PC-9 (cell line): ENCODE data around the gene CCAR1. TPM values are rescaled to one million over a fixed set of nuclear protein-coding genes. Genes with fewer than 3 reads are reported as not detected.
"Not testable (repeated sequence)": the region's sequence is repeated elsewhere in the genome, so short reads cannot be mapped to it uniquely, and the experiment has no call there.

Source experiments
- BruUV-seq: library from RNA; stranded (reverse); fragments of 400-500 nt; replicated peaks from 2 replicates; lab custom pipeline; 2021; lab: Mats Ljungman, UMichigan
- CTCF ChIA-PET: fragments of 300-600 bp; sonication (Branson Sonifier 250); formaldehyde crosslinking; loops from one replicate; lab custom pipeline; 2022; ENCODE audit warnings: antibody characterized with exemption; lab: Charles Lee
- POLR2A ChIA-PET: fragments of 300-600 bp; sonication (Branson Sonifier 250); formaldehyde crosslinking; loops from one replicate; lab custom pipeline; 2022; ENCODE audit warnings: antibody characterized with exemption; ENCODE audit not compliant: unreplicated experiment; lab: Charles Lee
- DNase-seq, 2 experiments: peaks; one replicate each; pipeline versions ENCODE4 v3.0.0 to v3.0.0-alpha.2; 2015 to 2022; ENCODE audit warnings: mixed read lengths in 1 of 2
- H2AFZ ChIP-seq: fragments of 200-600 bp; sonication (generic); 2 replicates; pipeline ENCODE4 v1.8.1; 2017; ENCODE audit warnings: antibody characterized with exemption
- H3F3A ChIP-seq: fragments of 200-600 bp; sonication (generic); 2 replicates; pipeline ENCODE4 v1.8.1; 2017; ENCODE audit warnings: antibody characterized with exemption, mild to moderate bottlenecking, low read depth; ENCODE audit not compliant: insufficient read depth
- H3K27ac ChIP-seq: fragments of 200-600 bp; sonication (generic); 2 replicates; pipeline ENCODE4 v1.6.1; 2016; ENCODE audit warnings: mixed run types
- H3K27me3 ChIP-seq: fragments of 200-600 bp; sonication (generic); 2 replicates; pipeline ENCODE4 v1.6.1; 2016; ENCODE audit warnings: low read depth, mixed run types; ENCODE audit not compliant: insufficient read depth
- H3K36me3 ChIP-seq: fragments of 200-600 bp; sonication (generic); 2 replicates; pipeline ENCODE4 v1.6.1; 2016; ENCODE audit warnings: low read depth, mixed run types
- H3K4me1 ChIP-seq: fragments of 200-600 bp; sonication (generic); replicated peaks from 2 replicates; pipeline ENCODE4 v1.6.1; 2016; ENCODE audit warnings: mixed run types; ENCODE audit not compliant: insufficient read depth
- H3K4me2 ChIP-seq: fragments of 200-600 bp; sonication (generic); 2 replicates; pipeline ENCODE4 v1.6.1; 2017; ENCODE audit warnings: mixed run types
- H3K4me3 ChIP-seq: fragments of 200-600 bp; sonication (generic); 2 replicates; pipeline ENCODE4 v1.6.1; 2016; ENCODE audit warnings: mixed run types
- H3K79me2 ChIP-seq: fragments of 200-600 bp; sonication (generic); 2 replicates; pipeline ENCODE4 v1.6.1; 2017; ENCODE audit warnings: low read depth, mixed run types
- H3K9me2 ChIP-seq: fragments of 200-600 bp; sonication (generic); 2 replicates; pipeline ENCODE4 v1.8.1; 2017; ENCODE audit warnings: mild to moderate bottlenecking; ENCODE audit not compliant: insufficient read depth
- H3K9me3 ChIP-seq: fragments of 200-600 bp; sonication (generic); 2 replicates; pipeline ENCODE4 v1.8.1; 2016; ENCODE audit warnings: low read depth; ENCODE audit not compliant: insufficient read depth
- H4K20me1 ChIP-seq: fragments of 200-600 bp; sonication (generic); 2 replicates; pipeline ENCODE4 v1.8.1; 2017; ENCODE audit not compliant: insufficient read depth
- EZH2 ChIP-seq: fragments of 200-600 bp; sonication (generic); IDR thresholded peaks from 2 replicates; pipeline ENCODE4 v1.8.0; 2017; ENCODE audit warnings: antibody characterized with exemption, low read depth
- intact Hi-C: fragments of 100-400 bp; cut with micrococcal nuclease; formaldehyde crosslinking; loops from one replicate; pipeline ENCODE4 v1.10.0; 2022; ENCODE audit not compliant: unreplicated experiment
- total RNA-seq: library from RNA; stranded (reverse); gene quantifications from 2 replicates; pipeline ENCODE4 v1.2.3, GENCODE V29; 2021
- TF ChIP-seq, protein P1 (sequence below): fragments of 200-600 bp; sonication (generic); conservative IDR thresholded peaks from 2 replicates; pipeline ENCODE4 v1.6.1; 2017; ENCODE audit warnings: mixed run types, antibody characterized with exemption, mild to moderate bottlenecking, moderate library complexity

The CCAR1 gene
- total RNA-seq, 1 experiment from 2014 or later: 98.3 TPM

DNA sequence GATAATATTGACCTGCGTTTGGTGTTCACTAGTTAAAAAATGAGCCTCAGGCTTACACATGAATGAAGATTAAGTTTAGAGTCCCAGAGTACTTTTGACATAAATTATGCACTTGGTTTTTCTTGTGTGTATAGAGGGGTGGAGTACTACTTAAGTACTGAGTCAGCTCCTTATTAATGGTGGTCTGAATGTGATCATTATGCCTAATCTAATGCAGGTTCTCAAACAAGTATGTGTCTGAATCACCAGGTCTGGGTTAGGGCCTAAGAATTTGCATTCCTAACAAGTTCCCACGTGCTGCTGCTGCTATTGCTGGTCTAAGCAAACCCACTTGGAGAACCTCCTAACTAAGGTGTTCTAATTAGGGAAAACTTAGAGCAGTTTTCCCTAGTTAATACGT lies 75.6 kb downstream of the CCAR1 start:
- no peaks in the 10 kb centered on the region for H3K36me3 ChIP-seq
- no peak overlapping the region for H3K4me3 ChIP-seq
- TF ChIP-seq, protein P1, sequence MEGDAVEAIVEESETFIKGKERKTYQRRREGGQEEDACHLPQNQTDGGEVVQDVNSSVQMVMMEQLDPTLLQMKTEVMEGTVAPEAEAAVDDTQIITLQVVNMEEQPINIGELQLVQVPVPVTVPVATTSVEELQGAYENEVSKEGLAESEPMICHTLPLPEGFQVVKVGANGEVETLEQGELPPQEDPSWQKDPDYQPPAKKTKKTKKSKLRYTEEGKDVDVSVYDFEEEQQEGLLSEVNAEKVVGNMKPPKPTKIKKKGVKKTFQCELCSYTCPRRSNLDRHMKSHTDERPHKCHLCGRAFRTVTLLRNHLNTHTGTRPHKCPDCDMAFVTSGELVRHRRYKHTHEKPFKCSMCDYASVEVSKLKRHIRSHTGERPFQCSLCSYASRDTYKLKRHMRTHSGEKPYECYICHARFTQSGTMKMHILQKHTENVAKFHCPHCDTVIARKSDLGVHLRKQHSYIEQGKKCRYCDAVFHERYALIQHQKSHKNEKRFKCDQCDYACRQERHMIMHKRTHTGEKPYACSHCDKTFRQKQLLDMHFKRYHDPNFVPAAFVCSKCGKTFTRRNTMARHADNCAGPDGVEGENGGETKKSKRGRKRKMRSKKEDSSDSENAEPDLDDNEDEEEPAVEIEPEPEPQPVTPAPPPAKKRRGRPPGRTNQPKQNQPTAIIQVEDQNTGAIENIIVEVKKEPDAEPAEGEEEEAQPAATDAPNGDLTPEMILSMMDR: no peak
- no peak for TF ChIP-seq EZH2
- POLR2A ChIA-PET: no interaction called here
- no TSS peak for BruUV-seq
- H4K20me1 ChIP-seq: no peaks in the 10 kb centered on the region
- CTCF ChIA-PET: no interaction called here
- no peak for DNase-seq
- no peak overlapping the region for H3K27ac ChIP-seq
- H3K4me2 ChIP-seq: no peak overlapping the region
- H3F3A ChIP-seq: no peaks in the 10 kb centered on the region; the same call in none of the 2 replicates
- H3K79me2 ChIP-seq: no peaks in the 10 kb centered on the region
- no peaks in the 10 kb centered on the region for H3K27me3 ChIP-seq
- no peaks in the 10 kb centered on the region for H3K9me3 ChIP-seq
- H2AFZ ChIP-seq: no peak overlapping the region
- H3K4me1 ChIP-seq: no peaks in the 10 kb centered on the region
- intact Hi-C loops: no loop called here
- no peaks in the 10 kb centered on the region for H3K9me2 ChIP-seq

DNA sequence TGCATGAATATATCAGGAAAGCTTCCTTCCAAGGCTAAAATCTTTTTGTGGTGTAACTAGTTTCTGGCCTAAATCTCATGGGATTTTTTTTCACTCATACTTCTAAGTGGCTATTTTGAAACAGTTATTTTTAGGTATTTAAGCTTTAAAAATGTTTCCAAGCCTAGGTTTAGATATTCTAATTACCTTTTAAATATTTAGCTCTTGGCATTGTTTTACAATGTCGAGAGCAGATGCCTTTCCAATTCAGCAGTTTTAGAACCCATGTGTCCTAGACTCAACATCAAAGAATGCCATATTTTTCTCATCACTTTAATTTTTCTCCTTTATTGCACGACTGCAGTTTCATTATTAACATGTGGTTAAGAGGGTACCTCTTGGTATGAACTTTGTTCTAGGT lies 79.2 kb downstream of the CCAR1 start:
- Histone ChIP-seq H3K27me3 (no peaks in the 10 kb centered on the region), H3K9me3 (no peaks in the 10 kb centered on the region), H3K36me3 (no peaks in the 10 kb centered on the region), H3K4me2 (no peak overlapping the region), H3K9me2 (no peaks in the 10 kb centered on the region), H2AFZ (no peak overlapping the region), H3K79me2 (no peaks in the 10 kb centered on the region), H3F3A (peaks cover 14% of the 10 kb centered on the region), H4K20me1 (no peaks in the 10 kb centered on the region), H3K4me1 (0 out of 2 replicates have a peak, but pooled peaks cover 4% of the 10 kb centered on the region), H3K4me3 (no peak overlapping the region), H3K27ac (no peak overlapping the region)
- no peak for TF ChIP-seq EZH2
- TF ChIP-seq, protein P1: no peak
- intact Hi-C loops: loop anchor here (10.0 kb wide), 1 partner anchor 605 kb away; no protein-coding TSS in a partner anchor
- BruUV-seq: no TSS peak
- CTCF ChIA-PET: interaction anchor here (0.6 kb wide), 1 partner anchor 10 kb away, joined by 7 read pairs; no protein-coding TSS in a partner anchor
- POLR2A ChIA-PET: interaction anchor here (0.7 kb wide), 1 partner anchor 248 kb away, joined by 3 read pairs; no protein-coding TSS in a partner anchor
- DNase-seq: no peak

DNA sequence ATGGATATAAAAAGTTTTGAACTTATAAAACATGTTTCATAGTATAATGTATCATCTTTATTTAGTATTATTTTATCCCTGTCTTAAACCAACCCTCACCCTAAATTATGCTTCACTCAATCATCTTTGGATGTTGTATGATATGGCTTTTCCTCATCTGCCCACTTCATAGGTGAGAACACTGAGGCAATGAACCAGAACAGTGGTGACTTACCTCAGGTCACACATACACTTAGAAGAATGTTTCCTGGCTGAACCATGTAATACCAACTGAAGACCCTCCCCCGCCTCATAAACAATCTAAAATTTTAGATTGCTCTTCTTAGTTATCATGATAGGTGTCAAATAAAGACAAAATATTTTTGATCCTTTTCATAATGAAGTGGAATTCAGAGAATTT lies 83.7 kb downstream of the CCAR1 start:
- H4K20me1 ChIP-seq: no peaks in the 10 kb centered on the region
- DNase-seq: no peak
- H3K36me3 ChIP-seq: no peaks in the 10 kb centered on the region
- no peak overlapping the region for H3K4me2 ChIP-seq
- H3K9me2 ChIP-seq: no peaks in the 10 kb centered on the region
- no peaks in the 10 kb centered on the region for H3K79me2 ChIP-seq
- no peaks in the 10 kb centered on the region for H3K9me3 ChIP-seq
- no TSS peak for BruUV-seq
- POLR2A ChIA-PET: interaction anchor here (0.7 kb wide), 1 partner anchor 406 kb away, joined by 6 read pairs; no protein-coding TSS in a partner anchor
- peaks cover 22% of the 10 kb centered on the region for H3F3A ChIP-seq
- TF ChIP-seq, protein P1: no peak
- TF ChIP-seq EZH2: no peak
- intact Hi-C loops: loop anchor here (5.0 to 10.0 kb wide), 2 partner anchors 93 to 600 kb away; no protein-coding TSS in a partner anchor
- no peak overlapping the region for H2AFZ ChIP-seq
- H3K27me3 ChIP-seq: no peaks in the 10 kb centered on the region
- H3K27ac ChIP-seq: no peak overlapping the region
- CTCF ChIA-PET: interaction anchor here (0.9 kb wide), 1 partner anchor 93 kb away, joined by 4 read pairs; no protein-coding TSS in a partner anchor
- H3K4me1 ChIP-seq: 0 out of 2 replicates have a peak, but pooled peaks cover 4% of the 10 kb centered on the region
- H3K4me3 ChIP-seq: no peak overlapping the region

DNA sequence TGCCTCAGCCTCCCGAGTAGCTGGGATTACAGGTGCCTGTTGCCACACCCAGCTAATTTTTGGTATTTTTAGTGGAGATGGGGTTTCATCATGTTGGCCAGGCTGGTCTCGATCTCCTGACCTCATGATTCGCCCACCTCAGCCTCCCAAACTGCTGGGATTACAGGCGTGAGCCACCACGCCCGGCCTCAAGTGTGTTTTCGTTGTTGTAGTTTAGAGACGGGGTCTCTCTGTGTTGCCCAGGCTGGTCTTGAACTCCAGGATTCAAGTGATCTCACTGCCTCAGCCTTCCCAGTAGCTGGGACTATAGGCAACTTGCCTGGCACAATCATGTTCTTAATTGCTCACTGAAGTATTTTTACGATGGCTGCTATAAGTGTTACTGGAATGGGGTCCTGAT lies 89.8 kb downstream of the CCAR1 start:
- H3K36me3 ChIP-seq, H3K27me3 ChIP-seq, H3K9me2 ChIP-seq, CTCF ChIA-PET, H3K4me1 ChIP-seq, intact Hi-C loops, H4K20me1 ChIP-seq, POLR2A ChIA-PET, H3K4me2 ChIP-seq, H3K79me2 ChIP-seq, H3K27ac ChIP-seq, H3K4me3 ChIP-seq, H3K9me3 ChIP-seq, H2AFZ ChIP-seq, BruUV-seq, H3F3A ChIP-seq, DNase-seq: not testable (repeated sequence)
